ENCODE measurements around the gene TCFL5.

The TCFL5 gene

GRCh38 chr20:62831854-62832211, 29.8 kb downstream of the TCFL5 start:
- Histone ChIP-seq H3K27me3 (ENCODE audit: control insufficient read depth, insufficient read depth, low read length) (no peaks in the 10 kb centered on the region), H3K36me3 (ENCODE audit: control insufficient read depth, insufficient read depth, low read length) (no peaks in the 10 kb centered on the region), H3K9ac (no peak overlapping the region), H2AFZ (no peak overlapping the region), H3K4me2 (ENCODE audit: low read length) (no peak overlapping the region), H3K79me2 (no peaks in the 10 kb centered on the region), H3K27ac (no peak overlapping the region), H3K4me1 (no peaks in the 10 kb centered on the region), H3K4me3 (ENCODE audit: low read depth, low read length) (no peak overlapping the region), H3K9me3 (ENCODE audit: control insufficient read depth, low read length) (no peaks in the 10 kb centered on the region)
- no peak for TF ChIP-seq CTCF (IDR thresholded peaks at IDR 0.05)

GRCh38 chr20:62831361-62831788, 30.2 kb downstream of the TCFL5 start:
- Histone ChIP-seq H3K27ac (no peak overlapping the region), H3K4me2 (ENCODE audit: low read length) (no peak overlapping the region), H2AFZ (no peak overlapping the region), H3K27me3 (ENCODE audit: control insufficient read depth, insufficient read depth, low read length) (no peaks in the 10 kb centered on the region), H3K79me2 (no peaks in the 10 kb centered on the region), H3K4me1 (no peaks in the 10 kb centered on the region), H3K9ac (no peak overlapping the region), H3K9me3 (ENCODE audit: control insufficient read depth, low read length) (no peaks in the 10 kb centered on the region), H3K4me3 (ENCODE audit: low read depth, low read length) (no peak overlapping the region), H3K36me3 (ENCODE audit: control insufficient read depth, insufficient read depth, low read length) (no peaks in the 10 kb centered on the region)
- TF ChIP-seq CTCF (IDR thresholded peaks at IDR 0.05) = no peak

GRCh38 chr20:62830821-62831220, 30.8 kb downstream of the TCFL5 start:
- no peaks in the 10 kb centered on the region for H3K27me3 ChIP-seq (ENCODE audit: control insufficient read depth, insufficient read depth, low read length)
- H2AFZ ChIP-seq = no peak overlapping the region
- H3K9ac ChIP-seq = no peak overlapping the region
- H3K36me3 ChIP-seq (ENCODE audit: control insufficient read depth, insufficient read depth, low read length) = no peaks in the 10 kb centered on the region
- no peaks in the 10 kb centered on the region for H3K9me3 ChIP-seq (ENCODE audit: control insufficient read depth, low read length)
- no peaks in the 10 kb centered on the region for H3K4me1 ChIP-seq
- no peak overlapping the region for H3K27ac ChIP-seq
- H3K4me3 ChIP-seq (ENCODE audit: low read depth, low read length) = no peak overlapping the region
- no peaks in the 10 kb centered on the region for H3K79me2 ChIP-seq
- no peak overlapping the region for H3K4me2 ChIP-seq (ENCODE audit: low read length)
- no peak for TF ChIP-seq CTCF (IDR thresholded peaks at IDR 0.05)

GRCh38 chr20:62830251-62830650, 31.4 kb downstream of the TCFL5 start:
- Histone ChIP-seq H3K4me1 (no peaks in the 10 kb centered on the region), H3K27ac (no peak overlapping the region)

More at GRCh38 chr20:62830251-62830650, 31.4 kb downstream of the TCFL5 start:
- no peak for TF ChIP-seq CTCF (IDR thresholded peaks at IDR 0.05)
- Histone ChIP-seq H2AFZ (no peak overlapping the region), H3K79me2 (no peaks in the 10 kb centered on the region), H3K4me3 (ENCODE audit: low read depth, low read length) (no peak overlapping the region), H3K36me3 (ENCODE audit: control insufficient read depth, insufficient read depth, low read length) (no peaks in the 10 kb centered on the region), H3K9ac (no peak overlapping the region), H3K4me2 (ENCODE audit: low read length) (no peak overlapping the region), H3K9me3 (ENCODE audit: control insufficient read depth, low read length) (no peaks in the 10 kb centered on the region), H3K27me3 (ENCODE audit: control insufficient read depth, insufficient read depth, low read length) (no peaks in the 10 kb centered on the region)

Data from parathyroid adenoma (tissue), 2 donors.